BJ (cell line): ENCODE data around the gene GOLGA7B. TPM values are rescaled to one million over a fixed set of nuclear protein-coding genes. Genes with fewer than 3 reads are reported as not detected.

Source experiments
- CTCF ChIA-PET: fragments of 350-600 bp; formaldehyde crosslinking; extraction: SDS; loops from one replicate; lab custom pipeline; 2021; ENCODE audit warnings: antibody characterized with exemption, inconsistent platforms; lab: Yijun Ruan, JAX
- POLR2A ChIA-PET: fragments of 300-600 bp; sonication (Branson Sonifier 250); formaldehyde crosslinking; extraction: SDS; loops from one replicate; lab custom pipeline; 2021; ENCODE audit warnings: antibody characterized with exemption; lab: Charles Lee
- DNase-seq: peaks from one replicate; pipeline ENCODE4 v3.0.0-alpha.2; 2011; ENCODE audit warnings: low read depth
- H3K27me3 ChIP-seq: 2 replicates; pipeline ENCODE4 v1.6.0; 2011; ENCODE audit warnings: low read length; ENCODE audit not compliant: control insufficient read depth, insufficient read depth
- H3K36me3 ChIP-seq: 2 replicates; pipeline ENCODE4 v1.5.1; 2011; ENCODE audit warnings: low read length; ENCODE audit not compliant: control insufficient read depth, insufficient read depth
- H3K4me3 ChIP-seq: 2 replicates; pipeline ENCODE4 v1.5.1; 2011; ENCODE audit warnings: low read depth, mild to moderate bottlenecking, control low read depth, low read length
- polyA plus RNA-seq: library from polyadenylated mRNA; depleted of rRNA; stranded (reverse); fragments of >200 nt; gene quantifications from 2 replicates; pipeline ENCODE4 v1.2.3, GENCODE V29; 2011
- TF ChIP-seq, protein P1 (sequence below): IDR thresholded peaks from 2 replicates; pipeline ENCODE4 v1.5.1; 2011; ENCODE audit warnings: low read depth, mild to moderate bottlenecking, control low read depth, inconsistent platforms, low read length, moderate library complexity; ENCODE audit not compliant: insufficient read depth

The GOLGA7B gene
- polyA plus RNA-seq, 1 experiment = 0.01 TPM

DNA sequence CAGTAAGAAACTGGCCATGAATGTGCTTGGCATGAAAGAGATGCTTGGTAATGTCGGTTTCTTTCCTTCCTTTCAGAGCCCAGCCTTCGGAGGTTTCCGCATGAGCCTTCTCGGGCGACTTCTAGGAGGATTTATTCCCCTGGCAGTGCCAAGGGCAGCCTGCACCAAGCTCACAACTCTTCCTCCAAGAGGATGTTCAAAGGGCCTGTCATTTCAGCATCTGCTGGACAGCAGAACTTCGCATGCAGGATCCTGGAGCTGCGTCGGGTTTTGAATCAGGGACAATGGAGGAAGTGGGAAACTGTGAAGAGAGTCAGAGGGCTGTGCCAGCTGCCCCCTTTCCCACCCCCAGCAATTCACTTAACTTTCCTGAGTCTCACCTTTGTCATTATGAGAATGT lies 21.3 kb downstream of the GOLGA7B start:
- CTCF ChIA-PET = interaction anchor here (0.6 to 6.7 kb wide), 6 partner anchors 10 to 111 kb away, joined by 3 to 160 read pairs (median 3); no protein-coding TSS in a partner anchor
- no peak for DNase-seq
- Histone ChIP-seq H3K27me3 (peaks cover 28% of the 10 kb centered on the region), H3K4me3 (no peak overlapping the region), H3K36me3 (no peaks in the 10 kb centered on the region)
- TF ChIP-seq, protein P1, sequence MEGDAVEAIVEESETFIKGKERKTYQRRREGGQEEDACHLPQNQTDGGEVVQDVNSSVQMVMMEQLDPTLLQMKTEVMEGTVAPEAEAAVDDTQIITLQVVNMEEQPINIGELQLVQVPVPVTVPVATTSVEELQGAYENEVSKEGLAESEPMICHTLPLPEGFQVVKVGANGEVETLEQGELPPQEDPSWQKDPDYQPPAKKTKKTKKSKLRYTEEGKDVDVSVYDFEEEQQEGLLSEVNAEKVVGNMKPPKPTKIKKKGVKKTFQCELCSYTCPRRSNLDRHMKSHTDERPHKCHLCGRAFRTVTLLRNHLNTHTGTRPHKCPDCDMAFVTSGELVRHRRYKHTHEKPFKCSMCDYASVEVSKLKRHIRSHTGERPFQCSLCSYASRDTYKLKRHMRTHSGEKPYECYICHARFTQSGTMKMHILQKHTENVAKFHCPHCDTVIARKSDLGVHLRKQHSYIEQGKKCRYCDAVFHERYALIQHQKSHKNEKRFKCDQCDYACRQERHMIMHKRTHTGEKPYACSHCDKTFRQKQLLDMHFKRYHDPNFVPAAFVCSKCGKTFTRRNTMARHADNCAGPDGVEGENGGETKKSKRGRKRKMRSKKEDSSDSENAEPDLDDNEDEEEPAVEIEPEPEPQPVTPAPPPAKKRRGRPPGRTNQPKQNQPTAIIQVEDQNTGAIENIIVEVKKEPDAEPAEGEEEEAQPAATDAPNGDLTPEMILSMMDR = no peak
- POLR2A ChIA-PET = no interaction called here

DNA sequence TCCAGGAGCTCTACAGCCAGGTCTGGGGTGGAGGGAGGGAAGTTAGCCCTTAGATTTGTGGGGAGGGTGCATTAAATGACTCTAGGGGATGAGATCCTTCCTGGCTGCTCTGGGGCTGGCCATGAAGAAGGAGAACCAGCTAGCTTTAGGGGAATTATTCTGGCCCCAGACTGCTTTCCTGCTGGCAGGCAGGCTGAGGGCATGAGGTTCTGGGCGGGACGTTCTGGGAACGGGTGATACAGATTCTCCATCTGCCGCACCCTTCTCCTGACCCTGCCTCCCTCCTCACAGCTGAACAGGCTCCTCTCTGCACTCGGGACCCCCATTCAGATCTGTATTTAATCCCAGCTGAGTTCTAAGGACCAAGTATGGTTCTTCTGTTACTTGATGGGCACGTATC lies 23.9 kb downstream of the GOLGA7B start:
- Histone ChIP-seq H3K4me3 (no peak overlapping the region), H3K27me3 (peaks cover 28% of the 10 kb centered on the region), H3K36me3 (no peaks in the 10 kb centered on the region)
- POLR2A ChIA-PET = no interaction called here
- no peak for DNase-seq
- CTCF ChIA-PET = interaction anchor here (0.7 to 5.5 kb wide), 2 partner anchors 82 to 124 kb away, joined by 4 to 44 read pairs; no protein-coding TSS in a partner anchor
- TF ChIP-seq, protein P1 = no peak

DNA sequence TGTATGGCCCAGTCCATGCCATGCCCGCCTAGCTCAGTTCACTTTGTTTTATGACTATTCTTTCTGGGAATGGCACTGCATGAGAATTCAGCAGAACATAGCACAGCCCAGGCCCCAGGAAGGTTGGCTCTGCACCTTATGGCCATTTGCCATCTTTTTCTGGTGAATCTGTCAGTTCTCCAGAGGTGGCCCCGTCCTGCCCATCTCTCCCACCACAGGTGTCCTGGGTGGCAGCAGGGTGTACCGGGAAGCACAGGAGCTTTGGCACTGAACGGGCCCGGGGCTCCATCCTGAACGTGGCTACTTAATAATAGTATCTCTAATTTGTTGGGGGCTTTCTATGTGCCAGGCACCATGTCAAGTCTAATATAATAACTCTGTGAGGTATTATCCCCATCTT lies 24.7 kb downstream of the GOLGA7B start:
- POLR2A ChIA-PET = no interaction called here
- TF ChIP-seq, protein P1 = no peak
- CTCF ChIA-PET = interaction anchor here (5.5 kb wide), 1 partner anchor 82 kb away, joined by 44 read pairs; no protein-coding TSS in a partner anchor
- Histone ChIP-seq H3K27me3 (peaks cover 28% of the 10 kb centered on the region), H3K4me3 (no peak overlapping the region), H3K36me3 (no peaks in the 10 kb centered on the region)
- DNase-seq = no peak

DNA sequence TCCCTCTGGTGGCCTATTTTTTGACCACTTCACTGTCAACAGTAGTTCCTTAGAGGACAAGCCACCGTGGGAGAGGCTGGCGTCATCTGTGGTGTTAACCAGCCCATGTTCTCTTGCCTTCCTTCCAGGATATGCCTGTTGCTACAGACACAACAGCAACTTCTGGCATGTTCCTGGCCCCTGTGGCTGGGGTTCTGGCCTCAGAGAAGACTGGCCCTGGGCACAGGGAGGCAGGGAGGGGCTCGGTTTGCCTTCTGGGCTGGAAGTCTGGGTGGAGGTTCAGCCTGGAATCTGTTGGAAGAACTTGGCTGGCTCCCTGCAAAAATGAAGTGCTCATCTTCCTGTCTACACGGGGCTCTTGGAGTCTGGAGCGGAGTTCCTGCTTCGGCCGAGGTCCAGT lies 25.7 kb downstream of the GOLGA7B start:
- CTCF ChIA-PET = interaction anchor here (1.7 to 5.5 kb wide), 2 partner anchors 84 to 116 kb away, joined by 3 to 44 read pairs; no protein-coding TSS in a partner anchor
- POLR2A ChIA-PET = no interaction called here
- Histone ChIP-seq H3K4me3 (no peak overlapping the region), H3K27me3 (peaks cover 28% of the 10 kb centered on the region), H3K36me3 (no peaks in the 10 kb centered on the region)
- TF ChIP-seq, protein P1 = no peak
- DNase-seq = no peak

DNA sequence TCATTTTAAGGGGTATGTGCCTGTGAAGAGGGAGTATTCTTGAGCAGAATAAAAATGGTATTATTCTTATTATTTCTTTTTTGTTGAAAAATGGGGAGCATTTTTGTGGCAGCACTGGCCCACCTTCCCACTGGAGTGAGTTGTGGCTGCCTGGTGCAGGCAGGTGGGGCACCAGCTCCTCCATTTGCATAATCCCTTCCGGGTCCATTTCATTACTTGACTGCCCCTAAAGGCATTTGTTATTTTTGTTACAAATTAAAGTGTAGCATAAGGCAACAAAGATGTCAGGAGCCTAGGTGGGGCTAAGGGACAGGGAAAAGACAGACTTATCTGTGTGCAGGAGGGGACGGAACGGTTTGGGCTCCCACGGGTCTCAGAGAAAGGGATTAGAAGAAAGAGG lies 26.8 kb downstream of the GOLGA7B start:
- CTCF ChIA-PET = interaction anchor here (1.0 to 5.5 kb wide), 3 partner anchors 85 to 169 kb away, joined by 3 to 44 read pairs (median 3); no protein-coding TSS in a partner anchor
- Histone ChIP-seq H3K36me3 (no peaks in the 10 kb centered on the region), H3K4me3 (no peak overlapping the region), H3K27me3 (peaks cover 24% of the 10 kb centered on the region)
- no peak for DNase-seq
- POLR2A ChIA-PET = interaction anchor here (0.6 kb wide), 1 partner anchor 160 kb away, joined by 9 read pairs; no protein-coding TSS in a partner anchor
- TF ChIP-seq, protein P1 = no peak
